OCI-LY7 (cell line): Measurements from ENCODE around the gene FAM114A1. TPM values are rescaled to one million over a fixed set of nuclear protein-coding genes. Genes with fewer than 3 reads are reported as not detected.
A peak's percentile ranks its signal among the peaks of the same experiment; 100 is the strongest.

Experiments used
- BruUV-seq: library from RNA; stranded (reverse); fragments of 400-500 nt; replicated peaks from 2 replicates; lab custom pipeline; 2021; lab: Mats Ljungman, UMichigan
- CTCF ChIA-PET: fragments of 300-600 bp; sonication (Branson Sonifier 250); formaldehyde crosslinking; loops from one replicate; lab custom pipeline; 2022; ENCODE audit warnings: antibody characterized with exemption; ENCODE audit not compliant: unreplicated experiment; lab: Charles Lee
- POLR2A ChIA-PET: fragments of 300-600 bp; sonication (Branson Sonifier 250); formaldehyde crosslinking; loops from one replicate; lab custom pipeline; 2022; ENCODE audit warnings: antibody characterized with exemption; lab: Charles Lee
- DNase-seq: peaks from one replicate; pipeline ENCODE4 v3.0.0-alpha.2; 2015; ENCODE audit warnings: low spot score
- H2AFZ ChIP-seq: fragments of 200-600 bp; sonication (generic), shearing (Covaris generic); 2 replicates; pipeline ENCODE4 v1.6.1; 2014; ENCODE audit warnings: mild to moderate bottlenecking, antibody characterized with exemption, low read length, moderate library complexity
- H3K27ac ChIP-seq: fragments of 200-600 bp; sonication (generic); 2 replicates; pipeline ENCODE4 v1.5.1; 2014; ENCODE audit warnings: mixed run types, low read depth, mild to moderate bottlenecking, moderate library complexity, low read length, inconsistent platforms; ENCODE audit not compliant: poor library complexity, severe bottlenecking
- H3K36me3 ChIP-seq: fragments of 200-600 bp; sonication (generic); 2 replicates; pipeline ENCODE4 v1.6.1; 2014; ENCODE audit warnings: mild to moderate bottlenecking, antibody characterized with exemption, low read length, moderate library complexity, mixed read lengths; ENCODE audit not compliant: insufficient read depth
- H3K4me1 ChIP-seq: fragments of 200-600 bp; sonication (generic); 2 replicates; pipeline ENCODE4 v1.5.1; 2014; ENCODE audit warnings: mild to moderate bottlenecking, low read length; ENCODE audit not compliant: insufficient read depth, poor library complexity, severe bottlenecking
- H3K4me2 ChIP-seq: fragments of 200-600 bp; sonication (generic); 2 replicates; pipeline ENCODE4 v1.6.1; 2014; ENCODE audit warnings: mild to moderate bottlenecking, low read length
- H3K4me3 ChIP-seq: fragments of 200-600 bp; sonication (generic); 2 replicates; pipeline ENCODE4 v1.5.1; 2014; ENCODE audit warnings: mild to moderate bottlenecking, low read depth, low read length; ENCODE audit not compliant: poor library complexity, severe bottlenecking
- H3K79me2 ChIP-seq: fragments of 200-600 bp; sonication (generic); 2 replicates; pipeline ENCODE4 v1.6.1; 2016; ENCODE audit warnings: low read depth, mild to moderate bottlenecking, low read length, moderate library complexity, mixed read lengths; ENCODE audit not compliant: insufficient read depth
- H3K9me2 ChIP-seq: fragments of 200-600 bp; sonication (generic); 2 replicates; pipeline ENCODE4 v1.6.1; 2016; ENCODE audit warnings: mild to moderate bottlenecking, low read length, mixed read lengths; ENCODE audit not compliant: insufficient read depth
- H3K9me3 ChIP-seq: fragments of 200-600 bp; sonication (generic); 2 replicates; pipeline ENCODE4 v1.6.1; 2014; ENCODE audit warnings: mild to moderate bottlenecking, mixed run types, low read length, mixed read lengths
- H4K20me1 ChIP-seq: fragments of 200-600 bp; sonication (generic); 2 replicates; pipeline ENCODE4 v1.6.1; 2014; ENCODE audit warnings: mild to moderate bottlenecking, antibody characterized with exemption, low read length, moderate library complexity, mixed read lengths; ENCODE audit not compliant: insufficient read depth
- CTCF ChIP-seq: fragments of 200-600 bp; sonication (generic); conservative IDR thresholded peaks from 2 replicates; pipeline ENCODE4 v1.5.1; 2014; ENCODE audit warnings: mild to moderate bottlenecking, antibody characterized with exemption, low read length, moderate library complexity, mixed read lengths
- EZH2phosphoT487 ChIP-seq: fragments of 200-600 bp; sonication (generic); IDR thresholded peaks from 2 replicates; pipeline ENCODE4 v1.6.1; 2018; ENCODE audit warnings: low read depth, borderline replicate concordance, mild to moderate bottlenecking, mixed run types, antibody characterized with exemption, low read length, moderate library complexity, mixed read lengths
- intact Hi-C: fragments of 100-400 bp; cut with micrococcal nuclease; formaldehyde crosslinking; loops from one replicate; pipeline ENCODE4 v1.10.0; 2022; ENCODE audit not compliant: unreplicated experiment
- total RNA-seq, 2 experiments: library from RNA; depleted of rRNA in 1 of 2; stranded (reverse); fragments of >200 nt in 1 of 2; shearing (Covaris generic) in 1 of 2; gene quantifications; 2 replicates each; pipeline ENCODE4 v1.2.3, GENCODE V29; 2014 to 2022

Gene FAM114A1
- total RNA-seq, 2 experiments from 2014 or later: not detected

DNA sequence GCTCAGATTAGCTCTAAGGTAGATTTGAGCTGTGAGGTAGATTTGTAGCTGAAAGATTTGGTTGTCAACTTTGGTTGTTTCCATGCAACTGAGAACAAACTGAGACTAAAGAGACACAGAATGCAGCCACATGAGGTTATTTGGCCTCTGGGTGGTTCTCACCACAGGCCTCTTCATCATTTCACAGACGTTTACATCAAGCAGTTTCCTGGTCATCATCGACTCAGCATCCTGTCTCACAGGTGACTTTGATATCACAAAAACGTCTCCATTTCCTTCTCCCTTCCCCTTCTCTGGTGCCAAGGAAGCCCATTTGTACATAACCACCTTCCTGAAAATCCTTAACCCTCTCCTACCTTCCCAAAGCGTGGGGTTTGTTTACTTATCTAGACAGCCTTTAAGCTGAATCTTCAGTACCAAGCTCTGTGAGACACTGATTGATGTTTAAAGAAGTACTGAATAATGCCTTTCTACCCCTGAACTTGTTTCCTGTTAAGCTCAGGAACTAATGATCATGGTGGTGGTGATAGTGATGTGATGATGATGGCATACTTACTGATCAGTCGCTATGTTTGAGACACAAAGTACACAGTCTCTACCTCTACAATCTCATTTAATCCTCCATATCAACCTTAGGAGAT lies 81.9 kb downstream of the FAM114A1 start:
- no TSS peak for BruUV-seq
- H3K9me3 ChIP-seq: no peaks in the 10 kb centered on the region
- H3K4me2 ChIP-seq: no peak overlapping the region
- intact Hi-C loops: no loop called here
- peaks cover 4% of the 10 kb centered on the region for H3K4me1 ChIP-seq
- peak; percentile 10 for DNase-seq
- POLR2A ChIA-PET: interaction anchor here (0.5 to 1.7 kb wide), 8 partner anchors 16 to 1863 kb away, joined by 3 to 8 read pairs (median 4); no protein-coding TSS in a partner anchor
- H3K4me3 ChIP-seq: no peak overlapping the region
- H4K20me1 ChIP-seq: no peaks in the 10 kb centered on the region
- no peak for TF ChIP-seq EZH2phosphoT487
- TF ChIP-seq CTCF: no peak
- H3K79me2 ChIP-seq: no peaks in the 10 kb centered on the region
- CTCF ChIA-PET: no interaction called here
- H3K9me2 ChIP-seq: no peaks in the 10 kb centered on the region
- peak overlapping the region; percentile 39 for H2AFZ ChIP-seq
- no peak overlapping the region for H3K27ac ChIP-seq
- no peaks in the 10 kb centered on the region for H3K36me3 ChIP-seq

DNA sequence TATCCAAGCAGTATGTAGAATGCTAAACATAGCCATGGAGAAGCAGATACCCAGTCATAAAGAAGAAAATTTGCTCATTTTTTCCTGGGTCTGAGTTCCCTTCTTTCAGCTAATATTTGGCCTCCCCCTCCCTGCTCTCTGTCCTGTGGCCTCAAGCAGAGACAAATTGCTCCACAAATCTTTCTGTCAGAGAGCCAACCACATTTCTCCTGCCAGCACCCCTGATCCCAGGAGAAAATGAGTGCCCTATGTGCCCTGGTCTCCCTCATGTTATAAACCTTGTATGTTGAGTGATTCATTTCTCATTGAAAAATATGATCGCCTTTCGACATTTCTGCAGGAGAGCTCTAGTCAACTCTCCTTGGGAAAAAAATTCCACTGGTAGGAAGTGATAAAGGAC lies 82.6 kb downstream of the FAM114A1 start:
- no peak overlapping the region for H3K27ac ChIP-seq
- ChIA-PET POLR2A (interaction anchor here (0.5 to 1.7 kb wide), 3 partner anchors 17 to 93 kb away, joined by 3 to 8 read pairs (median 3); no protein-coding TSS in a partner anchor), CTCF (no interaction called here)
- H3K36me3 ChIP-seq: no peaks in the 10 kb centered on the region
- no peak overlapping the region for H3K4me2 ChIP-seq
- DNase-seq: no peak
- peaks cover 4% of the 10 kb centered on the region for H3K4me1 ChIP-seq
- H4K20me1 ChIP-seq: no peaks in the 10 kb centered on the region
- H3K4me3 ChIP-seq: no peak overlapping the region
- H2AFZ ChIP-seq: 0 out of 2 replicates have a peak overlapping the region, but pooled peaks have one; percentile 39
- H3K9me3 ChIP-seq: no peaks in the 10 kb centered on the region
- no peaks in the 10 kb centered on the region for H3K79me2 ChIP-seq
- BruUV-seq: no TSS peak
- TF ChIP-seq CTCF (no peak), EZH2phosphoT487 (no peak)
- intact Hi-C loops: no loop called here
- no peaks in the 10 kb centered on the region for H3K9me2 ChIP-seq

DNA sequence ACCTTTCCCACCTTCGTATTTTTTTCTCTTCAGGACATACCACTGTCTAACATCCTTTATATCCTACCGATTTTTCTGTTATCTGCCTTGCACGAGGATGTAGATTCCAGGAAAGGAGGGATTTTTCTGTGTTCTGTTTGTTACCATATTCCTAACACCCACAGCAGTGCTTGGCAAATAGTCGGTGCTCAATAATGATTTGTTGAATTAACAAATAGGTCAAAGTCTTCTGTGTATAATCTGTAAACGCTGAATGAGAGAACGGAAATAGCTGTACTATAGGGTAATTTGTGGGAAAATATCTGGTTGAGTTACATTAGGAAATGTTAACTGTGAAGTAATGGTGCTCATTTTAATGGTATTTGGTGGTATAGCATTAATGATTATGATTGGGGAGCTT lies 83.1 kb downstream of the FAM114A1 start:
- intact Hi-C loops: no loop called here

More for the DNA sequence above, 83.1 kb downstream of the FAM114A1 start:
- Histone ChIP-seq H2AFZ (no peak overlapping the region), H4K20me1 (no peaks in the 10 kb centered on the region), H3K4me3 (no peak overlapping the region), H3K36me3 (no peaks in the 10 kb centered on the region), H3K79me2 (no peaks in the 10 kb centered on the region), H3K4me2 (no peak overlapping the region), H3K27ac (no peak overlapping the region), H3K9me2 (no peaks in the 10 kb centered on the region), H3K4me1 (peaks cover 4% of the 10 kb centered on the region), H3K9me3 (no peaks in the 10 kb centered on the region)
- no peak for DNase-seq
- BruUV-seq: no TSS peak
- TF ChIP-seq CTCF: no peak
- no peak for TF ChIP-seq EZH2phosphoT487
- POLR2A ChIA-PET: interaction anchor here (0.5 to 0.7 kb wide), 3 partner anchors 10 to 448 kb away, joined by 3 read pairs; no protein-coding TSS in a partner anchor
- CTCF ChIA-PET: no interaction called here
